DND-41 (cell line): Measurements from ENCODE around the gene ACSL3.

Experiments
- ATAC-seq: fragments of 200-7000 bp; cut with Tn5 transposase; 3 replicates; pipeline ENCODE4 v1.9.1; 2021; ENCODE audit warnings: low read depth; ENCODE audit not compliant: insufficient read depth
- DNase-seq: peaks from one replicate; pipeline ENCODE4 v3.0.0-alpha.2; 2020
- H2AFZ ChIP-seq: 2 replicates; pipeline ENCODE4 v1.6.0; 2012; ENCODE audit warnings: low read depth, low read length
- H3K27ac ChIP-seq: 2 replicates; pipeline ENCODE4 v1.5.1; 2012; ENCODE audit warnings: low read length, inconsistent platforms
- H3K27me3 ChIP-seq: fragments of 200-600 bp; sonication (generic); 2 replicates; pipeline ENCODE4 v1.6.0; 2012; ENCODE audit warnings: low read length, mild to moderate bottlenecking, inconsistent platforms; ENCODE audit not compliant: insufficient read depth, poor library complexity
- H3K36me3 ChIP-seq: 2 replicates; pipeline ENCODE4 v1.5.1; 2012; ENCODE audit warnings: low read length, inconsistent platforms; ENCODE audit not compliant: insufficient read depth
- H3K4me1 ChIP-seq: 2 replicates; pipeline ENCODE4 v1.5.1; 2012; ENCODE audit warnings: mild to moderate bottlenecking, low read length; ENCODE audit not compliant: insufficient read depth
- H3K4me2 ChIP-seq: 2 replicates; pipeline ENCODE4 v1.6.0; 2012; ENCODE audit warnings: mild to moderate bottlenecking, moderate library complexity, low read length, inconsistent platforms; ENCODE audit not compliant: insufficient read depth
- H3K4me3 ChIP-seq, 2 experiments: fragments of 200-600 bp in 1 of 2; shearing (Covaris generic) in 1 of 2; 2 replicates each; pipeline ENCODE4 v1.5.1; 2012 to 2016; ENCODE audit warnings: inconsistent platforms in 2 of 2, low read length in 2 of 2, mild to moderate bottlenecking in 2 of 2, low read depth in 1 of 2, moderate library complexity in 1 of 2
- H3K79me2 ChIP-seq: 2 replicates; pipeline ENCODE4 v1.6.0; 2012; ENCODE audit warnings: low read length, inconsistent platforms; ENCODE audit not compliant: insufficient read depth
- H3K9ac ChIP-seq: 2 replicates; pipeline ENCODE4 v1.6.0; 2012; ENCODE audit warnings: low read depth, mild to moderate bottlenecking, inconsistent platforms, low read length, moderate library complexity
- H3K9me3 ChIP-seq: 2 replicates; pipeline ENCODE4 v1.5.1; 2012; ENCODE audit warnings: low read length, moderate library complexity, mild to moderate bottlenecking, inconsistent platforms; ENCODE audit not compliant: insufficient read depth, severe bottlenecking
- H4K20me1 ChIP-seq: 2 replicates; pipeline ENCODE4 v1.6.0; 2012; ENCODE audit warnings: low read length; ENCODE audit not compliant: insufficient read depth
- CTCF ChIP-seq: IDR thresholded peaks from 2 replicates; pipeline ENCODE4 v1.5.1; 2012; ENCODE audit warnings: borderline replicate concordance, low read length, moderate library complexity, mild to moderate bottlenecking; ENCODE audit not compliant: poor library complexity, severe bottlenecking; ENCODE audit errors: extremely low read depth
- EZH2 ChIP-seq: IDR thresholded peaks from 3 replicates; pipeline ENCODE4 v1.6.1; 2012; ENCODE audit warnings: borderline replicate concordance, low read depth, mild to moderate bottlenecking, moderate library complexity, low read length, inconsistent platforms; ENCODE audit not compliant: severe bottlenecking

The ACSL3 gene

GRCh38 chr2:222919841-222920526 is 59.1 kb downstream of the ACSL3 start:
- no peaks in the 10 kb centered on the region for H3K27me3 ChIP-seq
- no peak for ATAC-seq
- peaks cover 72% of the 10 kb centered on the region for H3K36me3 ChIP-seq
- no peak overlapping the region for H3K27ac ChIP-seq
- no peaks in the 10 kb centered on the region; the same call in 1 of the 2 replicates for H4K20me1 ChIP-seq
- TF ChIP-seq CTCF: no peak
- TF ChIP-seq EZH2: no peak
- no peak overlapping the region for H3K9ac ChIP-seq
- no peaks in the 10 kb centered on the region for H3K9me3 ChIP-seq
- no peak overlapping the region for H3K4me3 ChIP-seq
- H3K4me1 ChIP-seq: no peaks in the 10 kb centered on the region
- DNase-seq: no peak
- no peak overlapping the region for H3K4me2 ChIP-seq
- peaks cover 9% of the 10 kb centered on the region; the same call in 1 of the 2 replicates for H3K79me2 ChIP-seq
- no peak overlapping the region for H2AFZ ChIP-seq

GRCh38 chr2:222920657-222921186 is 59.9 kb downstream of the ACSL3 start:
- Histone ChIP-seq H3K36me3 (peaks cover 77% of the 10 kb centered on the region), H3K27ac (no peak overlapping the region)
- DNase-seq: no peak

GRCh38 chr2:222922019-222922800 is 61.4 kb downstream of the ACSL3 start:
- Histone ChIP-seq H3K79me2 (no peaks in the 10 kb centered on the region), H3K27ac (no peak overlapping the region), H2AFZ (no peak overlapping the region), H3K4me2 (no peak overlapping the region), H3K9me3 (no peaks in the 10 kb centered on the region), H3K4me3 (no peak overlapping the region), H3K4me1 (no peaks in the 10 kb centered on the region), H3K27me3 (no peaks in the 10 kb centered on the region), H4K20me1 (no peaks in the 10 kb centered on the region), H3K36me3 (peaks cover 76% of the 10 kb centered on the region), H3K9ac (no peak overlapping the region)
- ATAC-seq: no peak
- no peak for DNase-seq
- TF ChIP-seq EZH2 (no peak), CTCF (no peak)

More at GRCh38 chr2:222920657-222921186, 59.9 kb downstream of the ACSL3 start:
- no peaks in the 10 kb centered on the region for H4K20me1 ChIP-seq
- no peak for ATAC-seq
- no peak overlapping the region for H2AFZ ChIP-seq
- H3K9me3 ChIP-seq: no peaks in the 10 kb centered on the region
- peaks cover 2% of the 10 kb centered on the region; the same call in 1 of the 2 replicates for H3K79me2 ChIP-seq
- H3K4me1 ChIP-seq: no peaks in the 10 kb centered on the region
- no peak overlapping the region for H3K9ac ChIP-seq
- TF ChIP-seq CTCF (no peak), EZH2 (no peak)
- no peak overlapping the region for H3K4me2 ChIP-seq
- no peak overlapping the region for H3K4me3 ChIP-seq
- no peaks in the 10 kb centered on the region for H3K27me3 ChIP-seq
